GM19452 (cell line): Measurements from ENCODE around the gene RASL11B.

ENCODE experiments used
- ATAC-seq: cut with Tn5 transposase; IDR thresholded peaks from one replicate; pipeline ENCODE4 v1.9.1; 2021; ENCODE audit not compliant: unreplicated experiment

RASL11B gene

GRCh38 chr4:52873191-52873590 lies 11.1 kb downstream of the RASL11B start:
- no peak for ATAC-seq

DNA sequence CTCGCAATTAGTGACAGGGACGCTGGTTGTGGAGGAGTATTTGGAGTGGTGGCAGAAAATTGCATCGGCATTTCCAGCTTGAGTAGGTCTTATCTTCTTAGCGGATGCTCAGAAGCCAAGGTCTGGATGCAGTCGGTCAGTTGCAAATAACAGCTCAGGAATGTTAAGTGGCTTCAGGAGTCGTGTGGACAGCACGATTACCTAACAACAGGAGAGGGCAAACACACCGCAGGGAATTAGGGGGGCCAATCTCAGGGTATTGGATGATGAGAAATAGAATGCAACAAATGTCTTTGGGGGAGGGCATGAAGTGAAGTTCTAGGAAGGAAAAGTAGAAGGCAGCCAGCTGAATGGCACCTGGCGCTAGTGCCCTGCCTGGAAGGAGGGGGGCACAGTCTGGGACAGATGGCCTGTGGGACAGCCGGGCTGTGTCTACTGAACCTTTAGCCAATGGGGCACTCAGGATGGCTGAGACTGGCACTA lies 11.8 kb downstream of the RASL11B start:
- ATAC-seq, result no peak

DNA sequence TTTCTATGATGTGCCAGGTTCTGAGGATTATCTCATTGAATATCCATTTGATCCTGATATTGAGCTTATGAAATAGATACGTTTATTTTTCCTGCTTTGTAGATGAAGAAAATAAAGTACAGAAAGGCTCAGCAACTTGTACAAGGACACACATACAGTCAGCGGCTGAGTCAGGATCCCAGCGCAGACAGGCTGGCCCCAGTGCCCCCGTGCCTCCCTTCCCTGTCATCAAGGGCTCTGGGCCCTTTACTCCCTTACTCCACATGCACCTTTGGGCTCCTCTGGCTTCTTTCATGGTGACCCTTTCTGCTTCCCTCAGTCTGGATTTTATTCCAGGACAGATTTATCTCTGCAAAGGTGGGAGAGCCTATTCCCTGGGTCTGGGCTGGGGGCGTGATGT lies 12.8 kb downstream of the RASL11B start:
- ATAC-seq, result no peak

GRCh38 chr4:52876069-52876468 lies 14.0 kb downstream of the RASL11B start:
- no peak for ATAC-seq

GRCh38 chr4:52877036-52877435 lies 14.9 kb downstream of the RASL11B start:
- no peak for ATAC-seq

DNA sequence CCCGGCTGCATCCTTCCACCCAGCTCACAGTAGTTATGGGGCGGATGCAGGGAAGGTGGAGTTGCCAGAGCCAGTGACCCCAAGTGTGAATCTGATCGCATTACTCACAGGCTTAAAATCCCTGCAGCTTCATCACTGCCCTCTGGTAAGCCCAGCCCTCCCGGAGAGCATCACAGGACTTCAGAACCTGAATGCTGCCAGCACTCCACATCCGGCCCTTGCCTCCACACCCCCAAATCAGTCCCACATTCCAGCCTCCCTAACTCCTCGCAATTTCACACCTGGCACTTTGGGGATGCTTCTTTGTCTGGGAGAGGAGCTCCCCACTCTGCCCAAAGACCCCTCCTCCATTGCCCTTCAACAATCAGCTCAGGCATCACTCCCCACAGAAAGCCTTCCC lies 15.6 kb downstream of the RASL11B start:
- no peak for ATAC-seq

GRCh38 chr4:52879471-52879870 lies 17.4 kb downstream of the RASL11B start:
- no peak for ATAC-seq

GRCh38 chr4:52880994-52881393 lies 18.9 kb downstream of the RASL11B start:
- no peak for ATAC-seq

DNA sequence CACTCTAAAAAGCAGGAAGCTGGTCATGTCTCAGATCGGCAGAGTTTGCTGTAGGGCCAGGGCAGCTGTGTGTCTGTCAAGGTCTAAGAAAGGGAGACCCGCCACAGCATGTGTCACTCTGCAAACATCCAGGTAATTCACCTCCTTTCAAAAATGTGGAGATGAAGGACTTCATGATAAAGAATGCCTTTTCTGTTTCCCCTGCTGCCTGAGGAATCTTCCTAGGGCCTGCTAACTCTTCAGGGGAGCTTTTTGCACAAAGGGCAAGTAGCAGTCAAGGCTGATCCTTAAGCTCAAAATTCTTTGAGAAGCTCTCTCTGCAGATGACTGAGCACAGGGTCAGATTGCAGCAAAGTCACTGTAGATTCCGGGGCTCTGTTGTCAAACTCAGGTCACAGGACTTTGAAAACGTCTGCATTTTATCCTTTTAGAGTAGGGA lies 21.1 kb downstream of the RASL11B start:
- no peak for ATAC-seq

DNA sequence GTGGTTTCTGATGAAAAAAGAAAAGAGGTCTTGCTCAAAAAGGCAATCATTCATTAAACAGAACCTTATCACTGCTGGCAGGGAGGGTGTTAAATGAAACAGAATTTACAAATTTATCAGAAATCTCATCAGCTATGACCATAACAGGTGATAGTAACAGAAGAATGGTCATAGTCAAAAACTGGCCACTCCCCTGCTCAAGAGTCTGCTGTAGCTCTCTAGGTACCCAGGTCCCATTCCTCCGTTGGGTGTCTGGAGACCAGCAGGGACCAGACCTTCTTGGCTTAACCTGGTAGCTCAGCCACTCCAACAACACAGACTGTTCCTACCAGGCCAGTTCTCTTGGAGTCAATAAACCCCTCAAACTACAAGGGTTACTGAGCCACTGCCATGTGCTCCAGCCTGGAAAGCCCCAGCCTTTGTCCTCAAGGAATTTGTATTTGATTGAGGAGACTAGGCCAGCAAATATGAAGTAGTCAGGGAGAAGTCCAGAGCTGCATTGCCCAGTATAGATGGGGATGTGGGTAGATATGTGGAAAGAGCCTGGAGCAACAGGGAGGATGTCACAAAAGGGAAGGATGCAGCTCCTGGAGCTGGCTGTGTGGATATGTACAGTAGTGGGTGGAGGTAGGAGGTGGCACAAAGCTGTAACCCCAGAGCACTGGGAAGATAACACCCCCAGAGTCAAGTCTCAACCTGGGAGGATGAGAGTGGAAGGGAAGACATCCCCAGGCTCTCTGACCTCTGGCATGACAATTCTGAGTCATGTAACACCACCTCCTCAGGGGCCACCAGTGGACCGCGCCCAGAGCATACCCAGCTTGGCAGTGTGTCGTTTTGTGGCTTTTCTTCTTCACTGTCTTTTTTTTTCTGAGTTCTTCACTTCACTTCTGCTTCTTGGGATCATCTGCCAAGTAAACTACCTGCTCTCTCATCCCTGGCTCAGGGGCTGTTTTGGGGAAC lies 21.9 kb downstream of the RASL11B start:
- ATAC-seq, result no peak

DNA sequence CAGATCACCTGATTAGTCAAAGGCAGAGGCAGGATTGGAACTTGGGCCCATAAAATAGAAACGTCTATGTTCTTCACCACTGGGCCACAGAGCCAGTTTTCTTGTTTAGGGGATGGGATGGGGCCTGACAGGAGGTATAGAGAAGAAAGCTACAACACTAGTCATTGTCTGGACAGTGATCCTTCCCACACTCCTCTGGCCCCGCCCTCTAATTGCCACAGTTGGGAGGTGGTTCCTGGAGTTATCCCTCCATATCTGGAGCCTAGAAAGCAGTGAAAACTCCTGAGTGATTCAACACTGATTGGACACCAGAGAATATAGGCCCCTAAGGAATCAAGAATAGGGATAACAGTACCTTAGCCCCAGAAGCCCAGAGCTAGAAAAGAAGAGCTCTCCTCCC lies 22.9 kb downstream of the RASL11B start:
- ATAC-seq, result no peak

- no peak for ATAC-seq
Measured at GRCh38 chr4:52889354-52889753, 27.2 kb downstream of the RASL11B start.

DNA sequence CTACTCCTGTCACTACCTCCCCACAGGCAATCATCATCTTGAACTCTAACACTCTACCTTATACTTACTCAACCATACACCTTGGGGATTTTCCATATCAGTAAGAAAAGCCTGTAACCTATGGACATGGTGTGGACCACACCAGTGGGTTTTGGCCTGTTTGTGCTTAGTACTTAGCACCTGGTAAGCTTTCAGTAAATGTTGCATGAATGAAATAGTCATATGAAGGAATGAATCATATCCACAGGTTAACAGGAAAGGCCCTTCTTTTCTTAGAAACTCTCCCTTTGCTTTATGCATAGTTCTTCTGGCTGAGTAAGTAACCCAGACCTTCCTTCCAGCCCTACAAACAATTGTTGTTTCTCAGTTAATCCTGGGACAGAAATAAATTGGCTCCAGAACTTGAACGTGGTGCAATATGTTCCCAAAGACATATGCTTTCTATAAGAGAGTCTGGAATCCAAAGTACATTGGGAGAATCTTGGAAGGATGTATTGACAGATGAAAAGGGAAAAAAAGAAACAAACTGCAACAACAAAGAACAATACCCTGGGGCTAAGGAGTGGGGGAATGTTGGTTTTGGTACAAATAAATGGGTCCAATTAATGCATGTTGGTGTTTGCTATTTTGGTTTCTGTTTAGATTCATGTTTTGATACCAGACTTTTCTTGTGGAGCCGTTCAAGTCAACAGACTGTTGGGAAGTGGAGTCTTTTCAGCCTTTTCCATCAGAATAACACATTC lies 27.8 kb downstream of the RASL11B start:
- no peak for ATAC-seq

DNA sequence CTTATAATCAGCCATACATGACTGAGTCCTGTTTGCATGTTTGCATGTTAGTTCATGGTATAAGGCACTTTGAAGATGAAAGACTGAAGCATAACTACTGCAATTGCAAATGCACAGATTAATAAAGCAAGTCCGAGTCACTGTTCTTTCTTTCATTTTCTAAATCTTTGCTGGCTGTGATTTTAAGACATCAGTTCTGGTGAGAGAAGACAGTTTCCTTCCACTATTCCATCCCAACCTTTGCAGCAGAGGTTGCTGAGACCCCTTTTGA lies 28.3 kb downstream of the RASL11B start:
- ATAC-seq, result no peak

- no peak for ATAC-seq
Measured at GRCh38 chr4:52891743-52892142, 29.6 kb downstream of the RASL11B start.

GRCh38 chr4:52892880-52893279 lies 30.8 kb downstream of the RASL11B start:
- ATAC-seq, result no peak

DNA sequence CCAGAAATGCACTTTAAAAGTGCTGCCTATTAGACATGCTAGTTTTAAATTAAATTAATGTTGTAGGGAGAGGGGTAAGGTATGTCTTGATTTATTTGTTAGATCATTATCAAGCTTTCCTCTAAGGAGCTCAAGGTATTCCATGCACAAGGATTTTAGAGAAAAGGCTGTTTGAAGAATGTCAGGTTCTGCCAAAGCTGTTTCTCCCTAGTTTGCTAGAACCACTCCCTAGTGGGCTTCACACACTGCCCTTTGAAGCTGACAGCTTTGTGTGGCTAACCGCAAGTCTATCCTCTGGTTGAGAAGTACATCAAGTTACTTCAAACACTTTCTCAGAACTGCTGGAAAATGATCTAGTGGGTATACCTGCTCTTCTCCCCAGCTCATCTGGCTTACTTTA lies 32.3 kb downstream of the RASL11B start:
- ATAC-seq, result no peak

GRCh38 chr4:52903273-52903672 lies 41.2 kb downstream of the RASL11B start:
- ATAC-seq, result no peak

DNA sequence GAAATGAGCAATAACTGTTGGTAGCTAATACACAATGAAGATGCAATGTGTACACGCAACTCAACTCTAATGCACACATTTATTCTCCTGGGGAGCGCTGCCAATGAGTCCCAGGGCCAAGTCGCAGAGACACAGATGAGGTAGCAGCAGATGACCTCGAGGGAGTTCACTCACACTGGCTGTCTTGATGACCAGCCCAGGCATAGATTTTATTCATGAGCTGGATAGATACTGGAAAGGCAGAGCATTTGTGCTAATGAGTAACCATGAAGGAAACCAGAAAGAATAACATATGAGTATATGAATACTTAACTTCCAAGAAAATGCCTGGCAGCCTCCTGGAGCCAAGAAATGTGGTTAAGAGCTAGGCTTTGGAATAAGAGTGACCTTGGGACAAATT lies 42.3 kb downstream of the RASL11B start:
- ATAC-seq, result no peak

DNA sequence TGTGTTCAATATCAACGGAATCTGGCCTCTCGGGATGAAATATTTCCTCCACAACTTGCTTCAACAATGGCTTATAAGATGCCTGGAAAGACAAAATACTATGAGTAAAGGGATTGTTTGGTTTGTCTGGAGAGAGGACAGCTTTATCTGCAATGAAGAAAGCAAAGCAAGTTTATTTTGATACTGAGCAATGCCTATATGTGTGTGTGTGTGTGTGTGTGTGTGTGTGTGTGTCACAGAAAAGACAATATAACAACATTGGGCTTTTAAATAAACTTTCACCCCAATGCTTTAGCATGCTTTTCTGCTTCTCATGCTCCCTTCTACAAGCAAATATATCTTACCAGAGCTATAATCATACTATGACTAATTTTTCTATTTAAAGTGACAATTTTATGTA lies 45.4 kb downstream of the RASL11B start:
- no peak for ATAC-seq

DNA sequence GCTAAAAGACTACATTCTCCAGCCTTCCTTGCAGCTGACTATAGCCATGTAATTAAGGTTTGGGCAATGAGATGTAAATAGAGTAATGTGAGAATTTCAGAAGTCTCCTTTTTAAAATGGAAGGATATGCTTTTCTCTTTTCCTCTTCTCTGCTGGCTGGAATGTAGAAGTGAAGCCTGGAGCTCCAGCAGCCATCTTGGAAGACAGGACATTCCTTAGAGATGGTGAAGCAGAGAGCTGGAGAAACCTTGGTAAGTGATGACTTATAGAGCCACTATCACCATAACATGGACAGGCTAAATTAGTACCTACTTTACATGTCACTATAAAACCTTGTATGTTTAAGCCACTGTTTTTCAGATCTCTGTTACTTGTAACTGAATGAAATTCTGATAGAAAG lies 48.0 kb downstream of the RASL11B start:
- no peak for ATAC-seq

DNA sequence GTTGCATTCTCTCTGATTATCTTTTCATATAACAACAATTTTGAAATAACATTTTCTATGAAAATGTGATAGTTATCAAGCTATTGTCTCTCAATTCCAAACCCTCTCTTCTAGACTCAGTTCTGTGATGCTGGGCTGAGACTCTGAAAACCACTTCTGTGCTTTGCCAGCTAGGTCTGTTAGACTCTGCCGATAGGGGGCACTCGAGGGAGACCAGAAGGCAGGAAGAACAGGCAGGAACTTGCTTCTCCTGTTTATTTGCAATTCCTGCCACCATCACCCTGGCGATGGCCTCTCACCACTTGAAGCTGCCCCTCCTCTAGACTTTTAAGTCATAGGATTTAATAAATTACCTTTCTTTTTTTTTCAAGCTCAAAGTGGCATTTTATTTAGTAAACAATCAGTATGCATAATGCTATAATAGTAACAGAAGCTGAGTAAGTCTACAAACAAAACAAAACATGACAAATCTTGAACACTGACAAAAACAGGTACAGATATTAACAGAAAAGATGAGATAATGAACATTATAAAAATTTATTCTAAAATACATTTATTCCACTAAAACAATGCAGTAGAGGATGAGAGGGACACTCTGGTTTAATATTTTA lies 49.7 kb downstream of the RASL11B start:
- ATAC-seq, result peak; percentile 81
